GM15510 (cell line): ENCODE results near the gene PHC2.

Experiments used
- POLR2A ChIP-seq: IDR thresholded peaks from 3 replicates; pipeline ENCODE4 v1.6.1; 2011; ENCODE audit warnings: borderline replicate concordance; ENCODE audit not compliant: insufficient read length; ENCODE audit errors: extremely low read depth

The PHC2 gene

GRCh38 chr1:33319949-33320618, 110.8 kb downstream of the PHC2 start:
- no peak for TF ChIP-seq POLR2A

GRCh38 chr1:33319186-33319948, 111.5 kb downstream of the PHC2 start:
- no peak for TF ChIP-seq POLR2A

- no peak for TF ChIP-seq POLR2A
Observed at GRCh38 chr1:33317946-33318345, 112.9 kb downstream of the PHC2 start.

GRCh38 chr1:33317354-33317753, 113.5 kb downstream of the PHC2 start:
- TF ChIP-seq POLR2A = no peak

GRCh38 chr1:33316601-33317000, 114.3 kb downstream of the PHC2 start:
- TF ChIP-seq POLR2A = no peak

- no peak for TF ChIP-seq POLR2A
Observed at GRCh38 chr1:33314416-33314815, 116.5 kb downstream of the PHC2 start.

- no peak for TF ChIP-seq POLR2A
Observed at GRCh38 chr1:33312413-33312749, 118.5 kb downstream of the PHC2 start.

- TF ChIP-seq POLR2A = no peak
Observed at GRCh38 chr1:33311706-33312412, 119.0 kb downstream of the PHC2 start.

- TF ChIP-seq POLR2A = no peak
Observed at GRCh38 chr1:33310702-33311101, 120.2 kb downstream of the PHC2 start.

- no peak for TF ChIP-seq POLR2A
Observed at GRCh38 chr1:33307494-33307864, 123.4 kb downstream of the PHC2 start.

GRCh38 chr1:33306653-33307493, 124.0 kb downstream of the PHC2 start:
- no peak for TF ChIP-seq POLR2A

GRCh38 chr1:33305816-33306652, 124.9 kb downstream of the PHC2 start:
- no peak for TF ChIP-seq POLR2A

- no peak for TF ChIP-seq POLR2A
Observed at GRCh38 chr1:33305016-33305415, 125.9 kb downstream of the PHC2 start.

- TF ChIP-seq POLR2A = no peak
Observed at GRCh38 chr1:33302325-33302724, 128.6 kb downstream of the PHC2 start.
